Measurements from ENCODE around the gene GALNT9.

GRCh38 chr12:132169376-132169775, 160.0 kb downstream of the GALNT9 start:
- TF ChIP-seq EZH2 (IDR thresholded peaks at IDR 0.05; ENCODE audit: insufficient read depth, poor library complexity, severe bottlenecking) (no peak), EZH2phosphoT487 (IDR thresholded peaks at IDR 0.05; ENCODE audit: insufficient read depth, low read depth) (no peak)
